ENCODE results near the gene UNC5A. TPM values are rescaled to one million over a fixed set of nuclear protein-coding genes. Genes with fewer than 3 reads are reported as not detected.

UNC5A gene
- total RNA-seq, 4 donors from 2014 or later = not detected

DNA sequence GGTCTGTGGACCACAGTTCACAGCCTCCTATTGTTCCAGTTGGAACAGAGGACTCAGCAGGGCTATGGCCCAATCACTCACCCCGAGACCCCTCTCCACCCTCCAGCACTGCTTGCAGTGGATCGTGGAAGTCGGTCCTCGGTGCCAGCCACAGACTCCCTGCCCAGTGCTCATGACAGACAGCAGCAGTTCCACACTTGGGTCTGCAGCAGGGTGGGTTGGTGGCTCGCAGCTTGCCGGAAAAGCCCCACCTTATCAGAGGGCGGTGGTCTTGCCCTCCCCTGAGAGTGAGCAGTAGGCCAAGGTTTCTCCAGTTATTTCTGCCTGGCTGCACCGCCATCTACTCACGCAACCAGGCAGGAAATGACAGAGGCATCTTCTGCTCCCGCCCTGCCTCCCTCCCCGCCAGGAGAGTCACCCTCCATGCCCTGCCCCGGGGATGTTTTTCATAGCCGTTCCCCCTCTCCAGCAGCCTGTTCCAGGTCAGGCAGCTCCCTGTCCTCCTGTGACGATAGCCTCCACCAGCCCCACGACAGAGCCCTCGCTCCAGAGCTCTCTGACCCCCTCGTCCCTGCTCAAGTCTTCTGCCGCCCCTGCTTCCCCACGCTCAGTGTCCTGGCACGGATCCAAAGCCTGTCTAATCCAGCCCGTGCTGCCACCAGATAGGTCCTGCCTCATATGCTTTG is 34.5 kb downstream of the UNC5A start:
- H3K4me3 ChIP-seq = no peak overlapping the region
- no peaks in the 10 kb centered on the region for H3K9me3 ChIP-seq
- 47 to 48% methylated on average over 20 to 21 of the region's 21 CpGs for WGBS, 2 donors
- no peak overlapping the region for H3K27ac ChIP-seq
- TF ChIP-seq EP300 (IDR thresholded peaks at IDR 0.05) (no peak), POLR2A (IDR thresholded peaks at IDR 0.05) (no peak)
- TF ChIP-seq, protein P1, sequence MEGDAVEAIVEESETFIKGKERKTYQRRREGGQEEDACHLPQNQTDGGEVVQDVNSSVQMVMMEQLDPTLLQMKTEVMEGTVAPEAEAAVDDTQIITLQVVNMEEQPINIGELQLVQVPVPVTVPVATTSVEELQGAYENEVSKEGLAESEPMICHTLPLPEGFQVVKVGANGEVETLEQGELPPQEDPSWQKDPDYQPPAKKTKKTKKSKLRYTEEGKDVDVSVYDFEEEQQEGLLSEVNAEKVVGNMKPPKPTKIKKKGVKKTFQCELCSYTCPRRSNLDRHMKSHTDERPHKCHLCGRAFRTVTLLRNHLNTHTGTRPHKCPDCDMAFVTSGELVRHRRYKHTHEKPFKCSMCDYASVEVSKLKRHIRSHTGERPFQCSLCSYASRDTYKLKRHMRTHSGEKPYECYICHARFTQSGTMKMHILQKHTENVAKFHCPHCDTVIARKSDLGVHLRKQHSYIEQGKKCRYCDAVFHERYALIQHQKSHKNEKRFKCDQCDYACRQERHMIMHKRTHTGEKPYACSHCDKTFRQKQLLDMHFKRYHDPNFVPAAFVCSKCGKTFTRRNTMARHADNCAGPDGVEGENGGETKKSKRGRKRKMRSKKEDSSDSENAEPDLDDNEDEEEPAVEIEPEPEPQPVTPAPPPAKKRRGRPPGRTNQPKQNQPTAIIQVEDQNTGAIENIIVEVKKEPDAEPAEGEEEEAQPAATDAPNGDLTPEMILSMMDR (IDR thresholded peaks at IDR 0.05) = no peak
- peaks cover 0 to 57% of the 10 kb centered on the region in 2 donors for H3K27me3 ChIP-seq
- no peaks in the 10 kb centered on the region for H3K4me1 ChIP-seq
- no peaks in the 10 kb centered on the region for H3K36me3 ChIP-seq
- no peak for DNase-seq (ENCODE audit: low spot score in 2 of 2)

- H3K27me3 ChIP-seq = peaks cover 0 to 61% of the 10 kb centered on the region in 2 donors
- H3K9me3 ChIP-seq = no peaks in the 10 kb centered on the region
- no peak overlapping the region for H3K27ac ChIP-seq
- 51 to 59% methylated on average over 6 of the region's 6 CpGs for WGBS, 2 donors
- TF ChIP-seq POLR2A (IDR thresholded peaks at IDR 0.05) (no peak), EP300 (IDR thresholded peaks at IDR 0.05) (no peak)
- TF ChIP-seq, protein P1 (IDR thresholded peaks at IDR 0.05) = no peak
- H3K4me1 ChIP-seq = no peaks in the 10 kb centered on the region
- no peak overlapping the region for H3K4me3 ChIP-seq
- DNase-seq (ENCODE audit: low spot score in 2 of 2) = no peak
- no peaks in the 10 kb centered on the region for H3K36me3 ChIP-seq
Observed at GRCh38 chr5:176845392-176845713, 35.0 kb downstream of the UNC5A start.

GRCh38 chr5:176846335-176847140 is 36.2 kb downstream of the UNC5A start:
- no peak overlapping the region for H3K4me3 ChIP-seq
- H3K9me3 ChIP-seq = no peaks in the 10 kb centered on the region
- TF ChIP-seq EP300 (IDR thresholded peaks at IDR 0.05) (no peak), POLR2A (IDR thresholded peaks at IDR 0.05) (no peak)
- TF ChIP-seq, protein P1 (IDR thresholded peaks at IDR 0.05) = no peak
- no peaks in the 10 kb centered on the region for H3K36me3 ChIP-seq
- no peak for DNase-seq (ENCODE audit: low spot score in 2 of 2)
- H3K4me1 ChIP-seq = no peaks in the 10 kb centered on the region
- 36 to 55% methylated on average over 12 to 19 of the region's 24 CpGs for WGBS, 2 donors
- H3K27me3 ChIP-seq = peaks cover 0 to 63% of the 10 kb centered on the region in 2 donors
- no peak overlapping the region for H3K27ac ChIP-seq

DNA sequence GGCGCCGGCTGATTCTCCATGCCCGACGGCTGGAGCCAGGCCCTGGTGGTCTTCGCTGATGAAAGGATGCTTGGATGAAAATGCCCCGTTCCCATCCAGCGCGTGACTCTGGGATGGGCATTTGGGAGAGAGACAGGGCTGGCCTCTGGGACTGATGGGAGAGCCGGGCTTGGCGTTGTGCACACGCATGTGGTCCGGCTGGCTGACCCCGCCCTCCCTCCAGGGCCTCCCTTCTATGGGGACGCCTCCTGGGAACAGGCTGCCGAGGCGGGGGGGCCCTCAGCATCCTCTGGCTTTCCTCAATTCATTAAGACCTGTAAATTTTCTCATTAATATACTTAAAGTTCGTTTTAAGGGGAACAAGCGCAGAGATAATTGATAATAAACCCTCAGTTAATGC is 36.8 kb downstream of the UNC5A start:
- no peak for DNase-seq (ENCODE audit: low spot score in 2 of 2)
- H3K4me3 ChIP-seq = no peak overlapping the region
- WGBS, 2 donors = 46 to 53% methylated on average over 17 to 18 of the region's 18 CpGs

More for the DNA sequence above, 36.8 kb downstream of the UNC5A start:
- H3K27me3 ChIP-seq = peaks cover 0 to 64% of the 10 kb centered on the region in 2 donors
- H3K9me3 ChIP-seq = no peaks in the 10 kb centered on the region
- H3K27ac ChIP-seq = no peak overlapping the region
- TF ChIP-seq POLR2A (IDR thresholded peaks at IDR 0.05) (no peak), EP300 (IDR thresholded peaks at IDR 0.05) (no peak)
- TF ChIP-seq, protein P1 (IDR thresholded peaks at IDR 0.05) = no peak
- H3K4me1 ChIP-seq = no peaks in the 10 kb centered on the region
- no peaks in the 10 kb centered on the region for H3K36me3 ChIP-seq
